Activated naive CD8-positive, alpha-beta T cell (primary cell): ENCODE results near the gene KMT2C.
"Not testable (repeated sequence)": the region's sequence is repeated elsewhere in the genome, so short reads cannot be mapped to it uniquely, and the experiment has no call there.

Experiments used
- H3K27ac Mint-ChIP-seq: one replicate; pipeline ENCODE4 v1.8.0; 2021; ENCODE audit warnings: mixed read lengths
- H3K27me3 Mint-ChIP-seq: one replicate; pipeline ENCODE4 v1.8.0; 2021; ENCODE audit warnings: mixed read lengths
- H3K36me3 Mint-ChIP-seq: one replicate; pipeline ENCODE4 v1.8.0; 2021; ENCODE audit warnings: mixed read lengths
- H3K4me1 Mint-ChIP-seq: one replicate; pipeline ENCODE4 v1.8.0; 2021; ENCODE audit warnings: low read depth, mixed read lengths
- H3K4me3 Mint-ChIP-seq: one replicate; pipeline ENCODE4 v1.8.0; 2021; ENCODE audit warnings: mild to moderate bottlenecking, mixed read lengths
- H3K9me3 Mint-ChIP-seq: one replicate; pipeline ENCODE4 v1.8.0; 2021; ENCODE audit warnings: low read depth, mixed read lengths

Gene KMT2C

GRCh38 chr7:152335900-152336571, 99.8 kb downstream of the KMT2C start:
- no peaks in the 10 kb centered on the region for H3K27me3 Mint-ChIP-seq
- H3K4me1 Mint-ChIP-seq = peaks cover 53% of the 10 kb centered on the region
- H3K27ac Mint-ChIP-seq = peak overlapping the region; percentile 36
- no peaks in the 10 kb centered on the region for H3K9me3 Mint-ChIP-seq
- H3K4me3 Mint-ChIP-seq = peak overlapping the region; percentile 67
- peaks cover 3% of the 10 kb centered on the region for H3K36me3 Mint-ChIP-seq

GRCh38 chr7:152333134-152333533, 102.7 kb downstream of the KMT2C start:
- peaks cover 15% of the 10 kb centered on the region for H3K36me3 Mint-ChIP-seq

GRCh38 chr7:152330827-152331226, 105.0 kb downstream of the KMT2C start:
- H3K4me1 Mint-ChIP-seq = peaks cover 32% of the 10 kb centered on the region
- no peak overlapping the region for H3K27ac Mint-ChIP-seq
- no peaks in the 10 kb centered on the region for H3K27me3 Mint-ChIP-seq
- no peak overlapping the region for H3K4me3 Mint-ChIP-seq
- H3K9me3 Mint-ChIP-seq = no peaks in the 10 kb centered on the region
- peaks cover 15% of the 10 kb centered on the region for H3K36me3 Mint-ChIP-seq

More at GRCh38 chr7:152333134-152333533, 102.7 kb downstream of the KMT2C start:
- Mint-ChIP-seq H3K27ac (no peak overlapping the region), H3K4me1 (peaks cover 50% of the 10 kb centered on the region), H3K9me3 (no peaks in the 10 kb centered on the region), H3K27me3 (no peaks in the 10 kb centered on the region), H3K4me3 (no peak overlapping the region)

- H3K4me3 Mint-ChIP-seq = no peak overlapping the region
- H3K27ac Mint-ChIP-seq = no peak overlapping the region
- no peaks in the 10 kb centered on the region for H3K9me3 Mint-ChIP-seq
- H3K4me1 Mint-ChIP-seq = peaks cover 21% of the 10 kb centered on the region
- H3K36me3 Mint-ChIP-seq = peaks cover 14% of the 10 kb centered on the region
- H3K27me3 Mint-ChIP-seq = no peaks in the 10 kb centered on the region
These were observed 106.3 kb downstream of the KMT2C start for GRCh38 chr7:152329469-152329868.

GRCh38 chr7:152328234-152328633, 107.6 kb downstream of the KMT2C start:
- Mint-ChIP-seq H3K4me1 (peaks cover 18% of the 10 kb centered on the region), H3K4me3 (no peak overlapping the region), H3K27me3 (no peaks in the 10 kb centered on the region), H3K27ac (no peak overlapping the region), H3K9me3 (no peaks in the 10 kb centered on the region), H3K36me3 (peaks cover 16% of the 10 kb centered on the region)

- H3K27me3 Mint-ChIP-seq = no peaks in the 10 kb centered on the region
- peaks cover 34% of the 10 kb centered on the region for H3K4me1 Mint-ChIP-seq
- H3K9me3 Mint-ChIP-seq = no peaks in the 10 kb centered on the region
- no peak overlapping the region for H3K27ac Mint-ChIP-seq
- no peak overlapping the region for H3K4me3 Mint-ChIP-seq
- peaks cover 9% of the 10 kb centered on the region for H3K36me3 Mint-ChIP-seq
These were observed 120.0 kb downstream of the KMT2C start for GRCh38 chr7:152315845-152316244.

GRCh38 chr7:152313831-152314604, 121.8 kb downstream of the KMT2C start:
- Mint-ChIP-seq H3K4me3 (peak overlapping the region; percentile 30), H3K27ac (peak overlapping the region; percentile 7), H3K9me3 (no peaks in the 10 kb centered on the region), H3K36me3 (peaks cover 4% of the 10 kb centered on the region), H3K27me3 (no peaks in the 10 kb centered on the region), H3K4me1 (peaks cover 34% of the 10 kb centered on the region)

GRCh38 chr7:152313217-152313616, 122.6 kb downstream of the KMT2C start:
- H3K4me1 Mint-ChIP-seq = peaks cover 34% of the 10 kb centered on the region
- no peaks in the 10 kb centered on the region for H3K9me3 Mint-ChIP-seq
- peaks cover 4% of the 10 kb centered on the region for H3K36me3 Mint-ChIP-seq
- H3K27ac Mint-ChIP-seq = no peak overlapping the region
- no peak overlapping the region for H3K4me3 Mint-ChIP-seq
- H3K27me3 Mint-ChIP-seq = no peaks in the 10 kb centered on the region

- Mint-ChIP-seq H3K36me3 (peaks cover 11% of the 10 kb centered on the region), H3K9me3 (no peaks in the 10 kb centered on the region), H3K27ac (no peak overlapping the region), H3K4me1 (peaks cover 30% of the 10 kb centered on the region), H3K27me3 (no peaks in the 10 kb centered on the region), H3K4me3 (no peak overlapping the region)
These were observed 123.5 kb downstream of the KMT2C start for GRCh38 chr7:152312316-152312715.

GRCh38 chr7:152307902-152308301, 127.9 kb downstream of the KMT2C start:
- Mint-ChIP-seq H3K9me3 (no peaks in the 10 kb centered on the region), H3K36me3 (peaks cover 19% of the 10 kb centered on the region), H3K27me3 (no peaks in the 10 kb centered on the region), H3K4me1 (peaks cover 3% of the 10 kb centered on the region), H3K27ac (no peak overlapping the region), H3K4me3 (no peak overlapping the region)

- not testable (repeated sequence) for H3K27me3 Mint-ChIP-seq, H3K27ac Mint-ChIP-seq, H3K4me3 Mint-ChIP-seq, H3K4me1 Mint-ChIP-seq, H3K9me3 Mint-ChIP-seq
- H3K36me3 Mint-ChIP-seq = peaks cover 29% of the 10 kb centered on the region
These were observed 136.2 kb downstream of the KMT2C start for GRCh38 chr7:152299542-152300143.

GRCh38 chr7:152292897-152293296, 142.9 kb downstream of the KMT2C start:
- Mint-ChIP-seq H3K4me1 (peaks cover 4% of the 10 kb centered on the region), H3K9me3 (peaks cover 9% of the 10 kb centered on the region)

GRCh38 chr7:152286972-152287371, 148.8 kb downstream of the KMT2C start:
- H3K36me3 Mint-ChIP-seq = peaks cover 16% of the 10 kb centered on the region
- not testable (repeated sequence) for H3K4me1 Mint-ChIP-seq, H3K4me3 Mint-ChIP-seq, H3K27ac Mint-ChIP-seq, H3K9me3 Mint-ChIP-seq, H3K27me3 Mint-ChIP-seq

More at GRCh38 chr7:152292897-152293296, 142.9 kb downstream of the KMT2C start:
- no peak overlapping the region for H3K27ac Mint-ChIP-seq
- no peaks in the 10 kb centered on the region for H3K27me3 Mint-ChIP-seq
- H3K4me3 Mint-ChIP-seq = no peak overlapping the region
- peaks cover 38% of the 10 kb centered on the region for H3K36me3 Mint-ChIP-seq

GRCh38 chr7:152286219-152286618, 149.6 kb downstream of the KMT2C start:
- H3K27me3 Mint-ChIP-seq, H3K9me3 Mint-ChIP-seq, H3K27ac Mint-ChIP-seq, H3K4me1 Mint-ChIP-seq, H3K4me3 Mint-ChIP-seq: not testable (repeated sequence)
- peaks cover 13% of the 10 kb centered on the region for H3K36me3 Mint-ChIP-seq

GRCh38 chr7:152284998-152285397, 150.8 kb downstream of the KMT2C start:
- H3K36me3 Mint-ChIP-seq = peaks cover 10% of the 10 kb centered on the region
- not testable (repeated sequence) for H3K4me3 Mint-ChIP-seq, H3K27me3 Mint-ChIP-seq, H3K9me3 Mint-ChIP-seq, H3K27ac Mint-ChIP-seq, H3K4me1 Mint-ChIP-seq
